Lung (tissue), 12 donors: Measurements from ENCODE around the gene ADGRA3. TPM values are rescaled to one million over a fixed set of nuclear protein-coding genes. Genes with fewer than 3 reads are reported as not detected.

Experiments
- ATAC-seq: fragments of 200-7000 bp; cut with Tn5 transposase; one replicate; pipeline ENCODE4 v1.9.1; 2020; ENCODE audit warnings: moderate number of reproducible peaks; ENCODE audit not compliant: insufficient read depth, low FRiP score
- DNase-seq, 3 donors: peaks; one replicate each; pipeline ENCODE4 v3.0.0-alpha.2; 2013 to 2017
- H3K27ac ChIP-seq, 2 donors: one replicate each; pipeline ENCODE4 v1.5.1; 2013; ENCODE audit warnings: mild to moderate bottlenecking in 2 of 2, moderate library complexity in 2 of 2, control low read depth in 1 of 2, inconsistent platforms in 1 of 2, low read depth in 1 of 2, low read length in 1 of 2
- H3K27me3 ChIP-seq, 3 donors: one replicate each; pipeline ENCODE4 v1.5.1; 2013; ENCODE audit warnings: low read length in 2 of 3; ENCODE audit not compliant: control insufficient read depth in 3 of 3, insufficient read depth in 3 of 3
- H3K36me3 ChIP-seq, 4 donors: one replicate each; pipeline ENCODE4 v1.5.1; 2013; ENCODE audit warnings: low read length in 4 of 4, mild to moderate bottlenecking in 1 of 4, moderate library complexity in 1 of 4; ENCODE audit not compliant: control insufficient read depth in 4 of 4, insufficient read depth in 4 of 4
- H3K4me1 ChIP-seq, 5 donors: one replicate each; pipeline ENCODE4 v1.5.1; 2013; ENCODE audit warnings: low read length in 5 of 5, mild to moderate bottlenecking in 2 of 5, moderate library complexity in 1 of 5; ENCODE audit not compliant: control insufficient read depth in 5 of 5, insufficient read depth in 5 of 5
- H3K4me3 ChIP-seq: one replicate; pipeline ENCODE4 v1.5.1; 2013; ENCODE audit warnings: mild to moderate bottlenecking, control low read depth, moderate library complexity
- H3K9ac ChIP-seq, 2 donors: one replicate each; pipeline ENCODE4 v1.5.1; 2013; ENCODE audit warnings: low read length in 2 of 2, control low read depth in 1 of 2; ENCODE audit not compliant: insufficient read depth in 1 of 2
- H3K9me3 ChIP-seq, 4 donors: one replicate each; pipeline ENCODE4 v1.5.1; 2013; ENCODE audit warnings: low read length in 3 of 4, mild to moderate bottlenecking in 1 of 4, moderate library complexity in 1 of 4; ENCODE audit not compliant: control insufficient read depth in 4 of 4, insufficient read depth in 3 of 4
- WGBS, 2 donors: extraction: QIAGEN DNeasy Blood & Tissue Kit; methylation state at CpG; one replicate each; pipeline ENCODE4 v1.1.7; 2013; 5-methylcytosine and 5-hydroxymethylcytosine counted together
- polyA plus RNA-seq, 2 donors: library from polyadenylated mRNA; stranded (reverse); fragments of 200-250 nt; gene quantifications; one replicate each; pipeline ENCODE4 v1.2.1, GENCODE V29; 2013
- total RNA-seq, 2 donors: library from RNA; depleted of rRNA in 1 of 2; stranded (reverse); fragments of >200 nt in 1 of 2; gene quantifications; one replicate each; pipeline ENCODE4 v1.2.1, GENCODE V29; 2014 to 2021
- TF ChIP-seq, protein P1 (sequence below): IDR thresholded peaks from 2 replicates; pipeline ENCODE4 v1.5.1; 2012; ENCODE audit warnings: mild to moderate bottlenecking; ENCODE audit errors: control extremely low read depth, extremely low read depth
- donor health status: control.
- donor health status: control.
- donor health status: Bipolar disorder and iron deficiency.
- donor health status: healthy.
- donor health status: DM: yes; HTN: yes; CAD: no.

ADGRA3 gene
- total and polyA plus RNA-seq, 4 donors: 6.6 to 62.8 (median 11.9) TPM

- no peak overlapping the region for H3K9ac ChIP-seq
- H3K36me3 ChIP-seq: no peaks in the 10 kb centered on the region
- peaks cover 0 to 4% (median 0%) of the 10 kb centered on the region in 4 donors for H3K9me3 ChIP-seq
- H3K4me1 ChIP-seq: no peaks in the 10 kb centered on the region
- TF ChIP-seq, protein P1, sequence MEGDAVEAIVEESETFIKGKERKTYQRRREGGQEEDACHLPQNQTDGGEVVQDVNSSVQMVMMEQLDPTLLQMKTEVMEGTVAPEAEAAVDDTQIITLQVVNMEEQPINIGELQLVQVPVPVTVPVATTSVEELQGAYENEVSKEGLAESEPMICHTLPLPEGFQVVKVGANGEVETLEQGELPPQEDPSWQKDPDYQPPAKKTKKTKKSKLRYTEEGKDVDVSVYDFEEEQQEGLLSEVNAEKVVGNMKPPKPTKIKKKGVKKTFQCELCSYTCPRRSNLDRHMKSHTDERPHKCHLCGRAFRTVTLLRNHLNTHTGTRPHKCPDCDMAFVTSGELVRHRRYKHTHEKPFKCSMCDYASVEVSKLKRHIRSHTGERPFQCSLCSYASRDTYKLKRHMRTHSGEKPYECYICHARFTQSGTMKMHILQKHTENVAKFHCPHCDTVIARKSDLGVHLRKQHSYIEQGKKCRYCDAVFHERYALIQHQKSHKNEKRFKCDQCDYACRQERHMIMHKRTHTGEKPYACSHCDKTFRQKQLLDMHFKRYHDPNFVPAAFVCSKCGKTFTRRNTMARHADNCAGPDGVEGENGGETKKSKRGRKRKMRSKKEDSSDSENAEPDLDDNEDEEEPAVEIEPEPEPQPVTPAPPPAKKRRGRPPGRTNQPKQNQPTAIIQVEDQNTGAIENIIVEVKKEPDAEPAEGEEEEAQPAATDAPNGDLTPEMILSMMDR: no peak
- DNase-seq (no peak), ATAC-seq (no peak)
- H3K4me3 ChIP-seq: no peak overlapping the region
- 73 to 80% methylated on average over 3 of the region's 3 CpGs for WGBS, 2 donors
- no peaks in the 10 kb centered on the region for H3K27me3 ChIP-seq
- no peak overlapping the region for H3K27ac ChIP-seq
These were observed 142.9 kb downstream of the ADGRA3 start for GRCh38 chr4:22372986-22373385.

GRCh38 chr4:22369901-22370562 is 145.8 kb downstream of the ADGRA3 start:
- Histone ChIP-seq H3K4me3 (no peak overlapping the region), H3K27ac (no peak overlapping the region), H3K4me1 (no peaks in the 10 kb centered on the region), H3K9me3 (peaks cover 0 to 4% (median 0%) of the 10 kb centered on the region in 4 donors), H3K36me3 (no peaks in the 10 kb centered on the region), H3K9ac (no peak overlapping the region), H3K27me3 (no peaks in the 10 kb centered on the region)
- TF ChIP-seq, protein P1: no peak
- no peak for DNase-seq
- WGBS, 2 donors: 86 to 87% methylated on average over 8 of the region's 8 CpGs
- no peak for ATAC-seq

DNA sequence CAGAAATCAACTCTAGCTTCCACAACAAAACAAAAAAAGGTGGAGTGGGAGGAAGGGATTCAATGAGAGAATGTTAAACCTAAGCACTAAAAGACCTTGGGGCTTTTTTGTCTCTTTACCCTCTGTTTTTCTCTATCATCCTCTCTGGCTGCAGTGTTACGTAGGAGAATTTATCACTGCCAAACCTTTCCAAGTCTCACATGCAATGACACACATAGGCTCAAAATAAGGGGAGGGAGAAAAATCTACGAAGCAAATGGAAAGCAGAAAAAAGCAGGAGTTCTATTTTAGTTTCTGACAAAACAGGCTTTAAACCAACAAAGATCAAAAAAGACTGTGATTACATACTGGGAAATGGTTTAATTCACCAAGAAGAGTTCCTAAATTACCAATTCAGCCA is 152.1 kb downstream of the ADGRA3 start:
- Histone ChIP-seq H3K9ac (no peak overlapping the region), H3K4me3 (no peak overlapping the region), H3K9me3 (no peaks in the 10 kb centered on the region), H3K4me1 (no peaks in the 10 kb centered on the region), H3K27me3 (no peaks in the 10 kb centered on the region), H3K36me3 (no peaks in the 10 kb centered on the region), H3K27ac (no peak overlapping the region)
- no peak for ATAC-seq
- DNase-seq: no peak
- WGBS, 2 donors: 88 to 93% methylated on average over 2 of the region's 2 CpGs
- TF ChIP-seq, protein P1: no peak

DNA sequence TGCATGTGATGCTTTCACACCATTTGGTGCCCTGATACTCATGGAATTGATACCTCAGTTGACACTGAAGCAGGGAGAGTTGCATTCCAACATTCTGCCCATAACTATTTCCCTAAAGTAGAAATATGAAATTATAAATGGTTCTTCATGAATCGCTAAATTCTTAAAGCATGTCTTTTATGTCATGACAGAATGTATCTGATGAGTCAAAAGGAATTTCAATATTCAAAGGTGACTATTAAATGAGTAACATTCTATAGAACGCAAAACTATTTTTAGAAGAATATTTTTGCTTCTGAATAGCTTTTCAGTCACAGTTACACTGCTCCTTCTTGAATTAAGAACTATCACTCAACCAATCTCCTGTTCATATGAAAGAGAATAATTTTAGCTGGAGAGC is 152.8 kb downstream of the ADGRA3 start:
- 46 to 97% methylated on average over 2 of the region's 2 CpGs for WGBS, 2 donors
- Histone ChIP-seq H3K9ac (no peak overlapping the region), H3K4me1 (no peaks in the 10 kb centered on the region), H3K9me3 (no peaks in the 10 kb centered on the region), H3K27ac (no peak overlapping the region), H3K27me3 (no peaks in the 10 kb centered on the region), H3K4me3 (no peak overlapping the region), H3K36me3 (no peaks in the 10 kb centered on the region)
- TF ChIP-seq, protein P1: no peak
- ATAC-seq (no peak), DNase-seq (no peak)
